ENCODE measurements around the gene RNF212B. TPM values are rescaled to one million over a fixed set of nuclear protein-coding genes. Genes with fewer than 3 reads are reported as not detected.

Gene RNF212B
- total RNA-seq, 1 experiment from 2014 or later = not detected

DNA sequence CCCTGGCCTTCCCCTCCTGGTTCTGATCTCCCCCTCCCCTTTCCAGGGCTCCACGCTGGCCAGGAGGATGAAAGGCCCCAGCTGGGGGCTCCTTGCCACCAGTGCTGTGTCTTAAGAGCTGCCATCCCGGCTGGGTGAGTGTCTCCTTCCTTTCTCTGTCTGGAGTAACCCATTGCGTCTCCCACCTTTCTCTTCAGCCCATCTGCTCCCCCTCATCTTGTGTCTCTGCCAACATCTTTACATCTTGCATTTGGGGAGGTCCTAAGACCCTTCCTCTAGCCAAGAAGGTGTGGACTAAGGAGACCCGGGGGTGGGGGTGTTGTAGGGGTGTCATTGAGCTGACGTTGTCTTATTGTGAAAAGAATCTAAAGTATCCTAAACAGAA, 69.4 kb downstream of the RNF212B start:
- Histone ChIP-seq H3K9me3 (no peaks in the 10 kb centered on the region), H3K27me3 (replicated peaks; ENCODE audit: control insufficient read depth, insufficient read depth, low read length) (no peaks in the 10 kb centered on the region), H3K4me3 (ENCODE audit: low read depth, low read length) (peak overlapping the region; percentile 68), H3K36me3 (ENCODE audit: control insufficient read depth, insufficient read depth, low read length) (peaks cover 1% of the 10 kb centered on the region; the same call in 1 of the 2 replicates), H3K4me1 (peaks cover 15% of the 10 kb centered on the region; the same call in 1 of the 2 replicates)
- no peak for DNase-seq
- CTCF ChIA-PET = interaction anchor here (0.7 to 1.4 kb wide), 4 partner anchors 13 to 187 kb away, joined by 3 to 7 read pairs (median 4); partner anchors contain the start of gene HOMEZ
- H3K4me3 Mint-ChIP-seq (ENCODE audit: unreplicated experiment) = peak overlapping the region; percentile 75
- no peaks in the 10 kb centered on the region for H3K27me3 Mint-ChIP-seq (ENCODE audit: insufficient read depth, unreplicated experiment)
- POLR2A ChIA-PET = interaction anchor here (0.6 to 3.0 kb wide), 7 partner anchors 14 to 247 kb away, joined by 6 to 51 read pairs (median 9); partner anchors contain the start of gene PABPN1
- H3K36me3 Mint-ChIP-seq (ENCODE audit: insufficient read depth, unreplicated experiment) = peaks cover 18% of the 10 kb centered on the region
- TSS peak; percentile 25 for BruUV-seq (replicated peaks)
- intact Hi-C loops (cut with micrococcal nuclease; ENCODE audit: unreplicated experiment) = no loop called here
- TF ChIP-seq, protein P1, sequence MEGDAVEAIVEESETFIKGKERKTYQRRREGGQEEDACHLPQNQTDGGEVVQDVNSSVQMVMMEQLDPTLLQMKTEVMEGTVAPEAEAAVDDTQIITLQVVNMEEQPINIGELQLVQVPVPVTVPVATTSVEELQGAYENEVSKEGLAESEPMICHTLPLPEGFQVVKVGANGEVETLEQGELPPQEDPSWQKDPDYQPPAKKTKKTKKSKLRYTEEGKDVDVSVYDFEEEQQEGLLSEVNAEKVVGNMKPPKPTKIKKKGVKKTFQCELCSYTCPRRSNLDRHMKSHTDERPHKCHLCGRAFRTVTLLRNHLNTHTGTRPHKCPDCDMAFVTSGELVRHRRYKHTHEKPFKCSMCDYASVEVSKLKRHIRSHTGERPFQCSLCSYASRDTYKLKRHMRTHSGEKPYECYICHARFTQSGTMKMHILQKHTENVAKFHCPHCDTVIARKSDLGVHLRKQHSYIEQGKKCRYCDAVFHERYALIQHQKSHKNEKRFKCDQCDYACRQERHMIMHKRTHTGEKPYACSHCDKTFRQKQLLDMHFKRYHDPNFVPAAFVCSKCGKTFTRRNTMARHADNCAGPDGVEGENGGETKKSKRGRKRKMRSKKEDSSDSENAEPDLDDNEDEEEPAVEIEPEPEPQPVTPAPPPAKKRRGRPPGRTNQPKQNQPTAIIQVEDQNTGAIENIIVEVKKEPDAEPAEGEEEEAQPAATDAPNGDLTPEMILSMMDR (IDR thresholded peaks at IDR 0.05; ENCODE audit: insufficient read depth in 1 of 2, low read depth in 1 of 2, low read length in 1 of 2, severe bottlenecking in 1 of 2, unreplicated experiment in 1 of 2) = no peak
- no peaks in the 10 kb centered on the region for H3K9me3 Mint-ChIP-seq (ENCODE audit: unreplicated experiment)
- H3K4me1 Mint-ChIP-seq (ENCODE audit: low read depth, unreplicated experiment) = peaks cover 14% of the 10 kb centered on the region
- H3K27ac Mint-ChIP-seq (ENCODE audit: unreplicated experiment) = peak overlapping the region; percentile 78

DNA sequence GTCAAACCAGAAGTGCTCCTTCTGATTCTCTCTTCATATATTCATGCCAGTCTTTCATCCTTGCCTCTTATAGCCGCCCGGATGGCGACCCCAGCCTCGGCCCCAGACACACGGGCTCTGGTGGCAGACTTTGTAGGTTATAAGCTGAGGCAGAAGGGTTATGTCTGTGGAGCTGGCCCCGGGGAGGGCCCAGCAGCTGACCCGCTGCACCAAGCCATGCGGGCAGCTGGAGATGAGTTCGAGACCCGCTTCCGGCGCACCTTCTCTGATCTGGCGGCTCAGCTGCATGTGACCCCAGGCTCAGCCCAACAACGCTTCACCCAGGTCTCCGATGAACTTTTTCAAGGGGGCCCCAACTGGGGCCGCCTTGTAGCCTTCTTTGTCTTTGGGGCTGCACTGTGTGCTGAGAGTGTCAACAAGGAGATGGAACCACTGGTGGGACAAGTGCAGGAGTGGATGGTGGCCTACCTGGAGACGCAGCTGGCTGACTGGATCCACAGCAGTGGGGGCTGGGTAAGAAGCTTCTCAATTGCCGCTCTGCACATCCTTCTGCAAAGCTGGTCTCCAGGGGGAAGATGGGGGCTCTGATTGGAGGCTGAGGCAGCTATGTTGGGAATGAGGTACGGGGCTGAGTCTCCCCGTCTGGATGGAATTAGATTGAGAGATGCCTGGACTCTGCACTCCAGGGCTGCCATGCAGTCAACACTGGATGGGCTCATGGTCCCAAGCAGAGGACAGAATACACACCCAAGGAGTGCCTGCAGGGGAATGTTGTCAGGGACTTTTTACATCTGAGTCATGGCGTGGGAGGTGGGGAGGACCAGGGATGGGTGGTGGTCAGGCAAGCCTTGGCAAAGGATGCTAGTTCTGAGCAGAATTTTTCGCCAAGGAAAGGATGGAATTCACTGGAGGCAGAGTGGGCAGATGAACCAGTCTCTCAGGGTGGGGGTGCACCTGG, 70.2 kb downstream of the RNF212B start:
- no peaks in the 10 kb centered on the region for H3K9me3 Mint-ChIP-seq (ENCODE audit: unreplicated experiment)
- CTCF ChIA-PET = interaction anchor here (0.8 to 1.4 kb wide), 3 partner anchors 13 to 187 kb away, joined by 4 to 7 read pairs (median 4); partner anchors contain the start of gene HOMEZ
- H3K27ac Mint-ChIP-seq (ENCODE audit: unreplicated experiment) = peak overlapping the region; percentile 78
- peaks cover 14% of the 10 kb centered on the region for H3K4me1 Mint-ChIP-seq (ENCODE audit: low read depth, unreplicated experiment)
- intact Hi-C loops (cut with micrococcal nuclease; ENCODE audit: unreplicated experiment) = no loop called here
- H3K4me3 Mint-ChIP-seq (ENCODE audit: unreplicated experiment) = peak overlapping the region; percentile 75
- peaks cover 11% of the 10 kb centered on the region for H3K36me3 Mint-ChIP-seq (ENCODE audit: insufficient read depth, unreplicated experiment)
- Histone ChIP-seq H3K4me1 (peaks cover 15% of the 10 kb centered on the region; the same call in 1 of the 2 replicates), H3K9me3 (no peaks in the 10 kb centered on the region), H3K27me3 (replicated peaks; ENCODE audit: control insufficient read depth, insufficient read depth, low read length) (no peaks in the 10 kb centered on the region), H3K36me3 (ENCODE audit: control insufficient read depth, insufficient read depth, low read length) (peaks cover 1% of the 10 kb centered on the region; the same call in 1 of the 2 replicates), H3K4me3 (ENCODE audit: low read depth, low read length) (peak overlapping the region; percentile 68)
- H3K27me3 Mint-ChIP-seq (ENCODE audit: insufficient read depth, unreplicated experiment) = no peaks in the 10 kb centered on the region
- BruUV-seq (replicated peaks) = no TSS peak
- POLR2A ChIA-PET = interaction anchor here (0.5 to 3.0 kb wide), 2 partner anchors 13 to 35 kb away, joined by 3 to 51 read pairs; partner anchors contain the start of gene PABPN1
- TF ChIP-seq, protein P1 (IDR thresholded peaks at IDR 0.05; ENCODE audit: insufficient read depth in 1 of 2, low read depth in 1 of 2, low read length in 1 of 2, severe bottlenecking in 1 of 2, unreplicated experiment in 1 of 2) = no peak
- DNase-seq = no peak

DNA sequence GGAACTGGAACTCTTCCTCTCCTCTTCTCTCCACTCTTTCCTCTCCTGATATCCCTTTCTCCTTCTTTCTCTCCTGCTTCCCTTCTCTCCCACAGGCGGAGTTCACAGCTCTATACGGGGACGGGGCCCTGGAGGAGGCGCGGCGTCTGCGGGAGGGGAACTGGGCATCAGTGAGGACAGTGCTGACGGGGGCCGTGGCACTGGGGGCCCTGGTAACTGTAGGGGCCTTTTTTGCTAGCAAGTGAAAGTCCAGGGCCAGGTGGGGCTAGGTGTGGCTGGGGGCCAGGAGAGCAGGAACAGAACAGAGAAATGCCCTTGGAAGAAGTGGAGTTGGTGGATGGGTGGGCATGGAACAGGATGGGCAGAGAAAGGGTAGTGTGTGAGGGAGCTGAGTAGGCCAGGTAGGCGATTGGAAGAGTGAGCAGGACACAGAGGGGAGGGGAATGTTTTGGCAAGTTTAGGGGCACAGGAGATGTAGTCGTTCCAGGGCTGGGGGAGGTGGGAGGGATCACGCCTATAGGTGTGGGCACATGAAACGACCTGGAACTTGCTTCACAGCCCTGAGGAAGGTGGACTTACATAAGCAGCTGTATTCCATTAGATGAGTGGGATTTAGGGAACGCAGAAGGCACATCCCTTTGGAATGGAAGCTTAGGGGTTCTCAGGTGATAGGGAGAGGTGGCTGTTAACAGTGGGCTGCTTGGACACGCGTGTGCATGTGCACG, 71.1 kb downstream of the RNF212B start:
- DNase-seq = no peak
- no TSS peak for BruUV-seq (replicated peaks)
- Mint-ChIP-seq H3K4me3 (ENCODE audit: unreplicated experiment) (peak overlapping the region; percentile 52), H3K4me1 (ENCODE audit: low read depth, unreplicated experiment) (peaks cover 14% of the 10 kb centered on the region), H3K27ac (ENCODE audit: unreplicated experiment) (no peak overlapping the region), H3K36me3 (ENCODE audit: insufficient read depth, unreplicated experiment) (peaks cover 11% of the 10 kb centered on the region), H3K9me3 (ENCODE audit: unreplicated experiment) (no peaks in the 10 kb centered on the region), H3K27me3 (ENCODE audit: insufficient read depth, unreplicated experiment) (no peaks in the 10 kb centered on the region)
- Histone ChIP-seq H3K27me3 (replicated peaks; ENCODE audit: control insufficient read depth, insufficient read depth, low read length) (no peaks in the 10 kb centered on the region), H3K9me3 (no peaks in the 10 kb centered on the region), H3K36me3 (ENCODE audit: control insufficient read depth, insufficient read depth, low read length) (peaks cover 1% of the 10 kb centered on the region; the same call in 1 of the 2 replicates), H3K4me3 (ENCODE audit: low read depth, low read length) (no peak overlapping the region), H3K4me1 (peaks cover 12% of the 10 kb centered on the region; the same call in 1 of the 2 replicates)
- TF ChIP-seq, protein P1 (IDR thresholded peaks at IDR 0.05; ENCODE audit: insufficient read depth in 1 of 2, low read depth in 1 of 2, low read length in 1 of 2, severe bottlenecking in 1 of 2, unreplicated experiment in 1 of 2) = no peak
- POLR2A ChIA-PET = interaction anchor here (0.5 kb wide), 1 partner anchor 36 kb away, joined by 3 read pairs; no protein-coding TSS in a partner anchor
- CTCF ChIA-PET = no interaction called here
- intact Hi-C loops (cut with micrococcal nuclease; ENCODE audit: unreplicated experiment) = no loop called here

Data from Caco-2 (cell line).